ENCODE data around the gene NEB. TPM values are rescaled to one million over a fixed set of nuclear protein-coding genes. Genes with fewer than 3 reads are reported as not detected.

Gene NEB
- polyA plus RNA-seq, 3 donors = 2.7 TPM; not detected in 2

- no peak overlapping the region for H2AFZ ChIP-seq (ENCODE audit: insufficient read depth, low read depth, low read length, poor library complexity, severe bottlenecking)
- intact Hi-C loops (cut with micrococcal nuclease) = no loop called here
- peaks cover 35 to 42% of the 10 kb centered on the region in 2 donors for H3K36me3 ChIP-seq (replicated peaks in 1 of 2; ENCODE audit: control insufficient read depth in 1 of 2, insufficient read depth in 2 of 2, low read length in 2 of 2)
- no peaks in the 10 kb centered on the region for H4K20me1 ChIP-seq (ENCODE audit: insufficient read depth, low read length)
- H3K9ac ChIP-seq (ENCODE audit: insufficient read depth, low read length, poor library complexity, severe bottlenecking) = no peak overlapping the region
- Mint-ChIP-seq H3K4me1 (peaks cover 37% of the 10 kb centered on the region), H3K9me3 (peaks cover 0 to 3% (median 0%) of the 10 kb centered on the region in 7 donors), H3K4me3 (no peak overlapping the region), H3K27ac (no peak overlapping the region), H3K27me3 (ENCODE audit: low read depth in 3 of 3) (no peaks in the 10 kb centered on the region), H3K36me3 (peaks cover 40 to 56% of the 10 kb centered on the region in 2 donors)
- no CpG with 5 or more reads among the region's 3 CpGs for WGBS (ENCODE audit: insufficient coverage)
- peaks cover 48% of the 10 kb centered on the region for H3K79me2 ChIP-seq (ENCODE audit: insufficient read depth, low read length)
- no peaks in the 10 kb centered on the region for H3K9me3 ChIP-seq (replicated peaks in 1 of 2; ENCODE audit: control insufficient read depth in 1 of 2, insufficient read depth in 1 of 2, low read length in 2 of 2)
- H3K27me3 ChIP-seq (ENCODE audit: control insufficient read depth in 2 of 2, insufficient read depth in 2 of 2, low read length in 2 of 2) = no peaks in the 10 kb centered on the region
- no peak overlapping the region for H3K4me2 ChIP-seq (replicated peaks; ENCODE audit: extremely low read depth, low read length, poor library complexity, severe bottlenecking)
- peaks cover 26 to 40% of the 10 kb centered on the region in 2 donors for H3K4me1 ChIP-seq (ENCODE audit: control insufficient read depth in 1 of 2, insufficient read depth in 2 of 2, low read length in 2 of 2)
- H3K27ac ChIP-seq (ENCODE audit: low read depth in 1 of 2, low read length in 2 of 2) = peak overlapping the region in 1 of 2 donors; percentile 29
- TF ChIP-seq CTCF (IDR thresholded peaks at IDR 0.05) = no peak
- no peak for DNase-seq
- no peak overlapping the region for H3K4me3 ChIP-seq (replicated peaks in 1 of 3; ENCODE audit: low read depth in 2 of 3, low read length in 3 of 3)
Observed at GRCh38 chr2:151472966-151473365, 261.3 kb downstream of the NEB start.

DNA sequence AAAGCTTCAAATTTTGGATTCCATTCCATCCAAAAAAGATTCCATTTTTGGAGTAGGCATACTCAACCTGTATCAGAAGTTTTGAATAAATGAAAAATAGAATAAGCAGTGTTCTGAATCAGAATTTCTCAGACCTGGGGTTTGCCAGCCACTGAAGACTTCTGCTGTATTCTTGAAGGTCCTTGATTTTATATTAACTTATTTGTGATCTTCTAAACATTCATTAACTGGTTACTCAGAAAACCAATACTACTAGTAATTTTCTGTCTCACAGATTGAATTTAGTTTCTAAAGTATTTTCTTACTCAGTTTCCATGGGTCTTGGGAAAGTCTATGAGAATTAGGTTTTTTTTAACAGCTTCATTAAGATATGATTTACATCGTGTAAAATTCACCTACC, 263.7 kb downstream of the NEB start:
- no peak overlapping the region for H3K4me3 Mint-ChIP-seq
- H3K4me1 Mint-ChIP-seq = peaks cover 32% of the 10 kb centered on the region
- Histone ChIP-seq H3K9ac (ENCODE audit: insufficient read depth, low read length, poor library complexity, severe bottlenecking) (no peak overlapping the region), H3K27me3 (ENCODE audit: control insufficient read depth in 2 of 2, insufficient read depth in 2 of 2, low read length in 2 of 2) (no peaks in the 10 kb centered on the region), H2AFZ (ENCODE audit: insufficient read depth, low read depth, low read length, poor library complexity, severe bottlenecking) (no peak overlapping the region), H3K27ac (ENCODE audit: low read depth in 1 of 2, low read length in 2 of 2) (peak overlapping the region in 1 of 2 donors; percentile 22), H3K36me3 (replicated peaks in 1 of 2; ENCODE audit: control insufficient read depth in 1 of 2, insufficient read depth in 2 of 2, low read length in 2 of 2) (peaks cover 51 to 63% of the 10 kb centered on the region in 2 donors), H4K20me1 (ENCODE audit: insufficient read depth, low read length) (no peaks in the 10 kb centered on the region), H3K4me2 (replicated peaks; ENCODE audit: extremely low read depth, low read length, poor library complexity, severe bottlenecking) (no peak overlapping the region), H3K79me2 (ENCODE audit: insufficient read depth, low read length) (peaks cover 26% of the 10 kb centered on the region), H3K4me1 (ENCODE audit: control insufficient read depth in 1 of 2, insufficient read depth in 2 of 2, low read length in 2 of 2) (peaks cover 22 to 29% of the 10 kb centered on the region in 2 donors), H3K4me3 (replicated peaks in 1 of 3; ENCODE audit: low read depth in 2 of 3, low read length in 3 of 3) (no peak overlapping the region), H3K9me3 (replicated peaks in 1 of 2; ENCODE audit: control insufficient read depth in 1 of 2, insufficient read depth in 1 of 2, low read length in 2 of 2) (no peaks in the 10 kb centered on the region)
- no peaks in the 10 kb centered on the region for H3K27me3 Mint-ChIP-seq (ENCODE audit: low read depth in 3 of 3)
- TF ChIP-seq CTCF (IDR thresholded peaks at IDR 0.05) = no peak
- peaks cover 0 to 3% (median 0%) of the 10 kb centered on the region in 7 donors for H3K9me3 Mint-ChIP-seq
- intact Hi-C loops (cut with micrococcal nuclease) = no loop called here
- peaks cover 50 to 63% of the 10 kb centered on the region in 2 donors for H3K36me3 Mint-ChIP-seq
- no peak overlapping the region for H3K27ac Mint-ChIP-seq
- WGBS (ENCODE audit: insufficient coverage) = no CpG with 5 or more reads among the region's 1 CpG
- DNase-seq = no peak
